ENCODE measurements around the gene L2HGDH. TPM values are rescaled to one million over a fixed set of nuclear protein-coding genes. Genes with fewer than 3 reads are reported as not detected.

L2HGDH gene
- polyA plus RNA-seq, 3 donors = 0.11 to 0.86 (median 0.48) TPM

GRCh38 chr14:50262865-50263264 lies 49.2 kb downstream of the L2HGDH start:
- H3K27ac Mint-ChIP-seq = no peak overlapping the region
- no peaks in the 10 kb centered on the region for H3K9me3 Mint-ChIP-seq
- no peak for TF ChIP-seq CTCF (IDR thresholded peaks at IDR 0.05)
- H3K9me3 ChIP-seq (replicated peaks in 1 of 2; ENCODE audit: control insufficient read depth in 1 of 2, insufficient read depth in 1 of 2, low read length in 2 of 2) = no peaks in the 10 kb centered on the region
- H3K4me2 ChIP-seq (replicated peaks; ENCODE audit: extremely low read depth, low read length, poor library complexity, severe bottlenecking) = no peak overlapping the region
- no peaks in the 10 kb centered on the region for H3K4me1 ChIP-seq (ENCODE audit: control insufficient read depth in 1 of 2, insufficient read depth in 2 of 2, low read length in 2 of 2)
- H3K4me3 Mint-ChIP-seq = no peak overlapping the region
- H3K36me3 ChIP-seq (replicated peaks in 1 of 2; ENCODE audit: control insufficient read depth in 1 of 2, insufficient read depth in 2 of 2, low read length in 2 of 2) = no peaks in the 10 kb centered on the region
- H3K27me3 Mint-ChIP-seq (ENCODE audit: low read depth in 3 of 3) = no peaks in the 10 kb centered on the region
- no peaks in the 10 kb centered on the region for H3K27me3 ChIP-seq (ENCODE audit: control insufficient read depth in 2 of 2, insufficient read depth in 2 of 2, low read length in 2 of 2)
- H3K9ac ChIP-seq (ENCODE audit: insufficient read depth, low read length, poor library complexity, severe bottlenecking) = no peak overlapping the region
- no peaks in the 10 kb centered on the region for H4K20me1 ChIP-seq (ENCODE audit: insufficient read depth, low read length)
- no peak overlapping the region for H3K4me3 ChIP-seq (replicated peaks in 1 of 3; ENCODE audit: low read depth in 2 of 3, low read length in 3 of 3)
- H3K27ac ChIP-seq (ENCODE audit: low read depth in 1 of 2, low read length in 2 of 2) = no peak overlapping the region
- no CpG with 5 or more reads among the region's 2 CpGs for WGBS (ENCODE audit: insufficient coverage)
- no peak overlapping the region for H2AFZ ChIP-seq (ENCODE audit: insufficient read depth, low read depth, low read length, poor library complexity, severe bottlenecking)
- H3K79me2 ChIP-seq (ENCODE audit: insufficient read depth, low read length) = no peaks in the 10 kb centered on the region
- intact Hi-C loops (cut with micrococcal nuclease) = loop anchor here in 1 of 2 donors (10.0 kb wide), 1 partner anchor 1318 kb away; no protein-coding TSS in a partner anchor
- H3K4me1 Mint-ChIP-seq = no peaks in the 10 kb centered on the region
- H3K36me3 Mint-ChIP-seq = no peaks in the 10 kb centered on the region
- DNase-seq = no peak

- intact Hi-C loops (cut with micrococcal nuclease) = loop anchor here in 1 of 2 donors (10.0 kb wide), 1 partner anchor 1316 kb away; no protein-coding TSS in a partner anchor
- Histone ChIP-seq H3K4me2 (replicated peaks; ENCODE audit: extremely low read depth, low read length, poor library complexity, severe bottlenecking) (no peak overlapping the region), H3K9ac (ENCODE audit: insufficient read depth, low read length, poor library complexity, severe bottlenecking) (no peak overlapping the region), H3K9me3 (replicated peaks in 1 of 2; ENCODE audit: control insufficient read depth in 1 of 2, insufficient read depth in 1 of 2, low read length in 2 of 2) (no peaks in the 10 kb centered on the region), H3K27ac (ENCODE audit: low read depth in 1 of 2, low read length in 2 of 2) (no peak overlapping the region), H3K4me3 (replicated peaks in 1 of 3; ENCODE audit: low read depth in 2 of 3, low read length in 3 of 3) (no peak overlapping the region), H4K20me1 (ENCODE audit: insufficient read depth, low read length) (no peaks in the 10 kb centered on the region), H3K79me2 (ENCODE audit: insufficient read depth, low read length) (no peaks in the 10 kb centered on the region), H2AFZ (ENCODE audit: insufficient read depth, low read depth, low read length, poor library complexity, severe bottlenecking) (no peak overlapping the region), H3K36me3 (replicated peaks in 1 of 2; ENCODE audit: control insufficient read depth in 1 of 2, insufficient read depth in 2 of 2, low read length in 2 of 2) (no peaks in the 10 kb centered on the region), H3K27me3 (ENCODE audit: control insufficient read depth in 2 of 2, insufficient read depth in 2 of 2, low read length in 2 of 2) (no peaks in the 10 kb centered on the region), H3K4me1 (ENCODE audit: control insufficient read depth in 1 of 2, insufficient read depth in 2 of 2, low read length in 2 of 2) (no peaks in the 10 kb centered on the region)
- Mint-ChIP-seq H3K4me3 (no peak overlapping the region), H3K36me3 (no peaks in the 10 kb centered on the region), H3K4me1 (no peaks in the 10 kb centered on the region), H3K27me3 (ENCODE audit: low read depth in 3 of 3) (no peaks in the 10 kb centered on the region), H3K27ac (peak overlapping the region in 1 of 7 donors; percentile 27), H3K9me3 (no peaks in the 10 kb centered on the region)
- peak; percentile 54 for TF ChIP-seq CTCF (IDR thresholded peaks at IDR 0.05)
- WGBS (ENCODE audit: insufficient coverage) = 67% methylated on average over 1 of the region's 3 CpGs
- peak; percentile 10 to 40 (median 16) for DNase-seq
These were observed 51.5 kb downstream of the L2HGDH start for GRCh38 chr14:50260511-50260910.
